ENCODE measurements around the gene MBNL3. TPM values are rescaled to one million over a fixed set of nuclear protein-coding genes. Genes with fewer than 3 reads are reported as not detected.

The MBNL3 gene
- total RNA-seq, 1 experiment from 2014 or later = 0.39 TPM

DNA sequence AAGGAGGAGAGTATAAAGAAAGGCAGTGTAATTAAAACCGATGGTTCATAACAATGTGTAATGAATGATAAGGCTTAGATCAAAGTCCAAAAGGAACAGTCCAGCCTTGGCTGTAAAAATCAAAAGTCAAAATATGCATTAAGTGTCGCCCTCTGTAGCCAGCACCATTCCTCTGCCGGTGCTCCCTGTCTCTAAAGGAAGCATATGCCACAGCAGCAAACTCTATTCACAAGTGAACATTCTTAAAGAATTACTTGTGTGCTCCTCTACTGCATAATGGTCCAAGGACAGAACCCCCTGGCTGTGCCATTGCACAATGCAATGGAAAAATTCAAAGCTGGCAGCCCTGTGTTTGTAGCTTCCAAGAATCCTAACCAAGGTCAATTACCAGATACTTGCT, 16.3 kb upstream of the MBNL3 start:
- no peaks in the 10 kb centered on the region; the same call in 1 of the 2 replicates for H3K27me3 ChIP-seq (ENCODE audit: control insufficient read depth, insufficient read depth, low read length)
- in situ Hi-C loops (cut with HindIII; ENCODE audit: low pct_unique_long_range_greater_than_20kb, low sequenced_read_pairs) (no loop called here), intact Hi-C loops (cut with micrococcal nuclease; ENCODE audit: unreplicated experiment) (no loop called here)
- no peak overlapping the region for H3K27ac ChIP-seq (ENCODE audit: low read length)
- DNase-seq (ENCODE audit: low read depth, low spot score) (no peak), ATAC-seq (no peak)
- TF ChIP-seq, protein P1, sequence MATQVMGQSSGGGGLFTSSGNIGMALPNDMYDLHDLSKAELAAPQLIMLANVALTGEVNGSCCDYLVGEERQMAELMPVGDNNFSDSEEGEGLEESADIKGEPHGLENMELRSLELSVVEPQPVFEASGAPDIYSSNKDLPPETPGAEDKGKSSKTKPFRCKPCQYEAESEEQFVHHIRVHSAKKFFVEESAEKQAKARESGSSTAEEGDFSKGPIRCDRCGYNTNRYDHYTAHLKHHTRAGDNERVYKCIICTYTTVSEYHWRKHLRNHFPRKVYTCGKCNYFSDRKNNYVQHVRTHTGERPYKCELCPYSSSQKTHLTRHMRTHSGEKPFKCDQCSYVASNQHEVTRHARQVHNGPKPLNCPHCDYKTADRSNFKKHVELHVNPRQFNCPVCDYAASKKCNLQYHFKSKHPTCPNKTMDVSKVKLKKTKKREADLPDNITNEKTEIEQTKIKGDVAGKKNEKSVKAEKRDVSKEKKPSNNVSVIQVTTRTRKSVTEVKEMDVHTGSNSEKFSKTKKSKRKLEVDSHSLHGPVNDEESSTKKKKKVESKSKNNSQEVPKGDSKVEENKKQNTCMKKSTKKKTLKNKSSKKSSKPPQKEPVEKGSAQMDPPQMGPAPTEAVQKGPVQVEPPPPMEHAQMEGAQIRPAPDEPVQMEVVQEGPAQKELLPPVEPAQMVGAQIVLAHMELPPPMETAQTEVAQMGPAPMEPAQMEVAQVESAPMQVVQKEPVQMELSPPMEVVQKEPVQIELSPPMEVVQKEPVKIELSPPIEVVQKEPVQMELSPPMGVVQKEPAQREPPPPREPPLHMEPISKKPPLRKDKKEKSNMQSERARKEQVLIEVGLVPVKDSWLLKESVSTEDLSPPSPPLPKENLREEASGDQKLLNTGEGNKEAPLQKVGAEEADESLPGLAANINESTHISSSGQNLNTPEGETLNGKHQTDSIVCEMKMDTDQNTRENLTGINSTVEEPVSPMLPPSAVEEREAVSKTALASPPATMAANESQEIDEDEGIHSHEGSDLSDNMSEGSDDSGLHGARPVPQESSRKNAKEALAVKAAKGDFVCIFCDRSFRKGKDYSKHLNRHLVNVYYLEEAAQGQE (IDR thresholded peaks at IDR 0.05; ENCODE audit: insufficient read depth in 1 of 2, low read depth in 2 of 2, low read length in 1 of 2) = no peak
- TF ChIP-seq SIN3A (IDR thresholded peaks at IDR 0.05; ENCODE audit: borderline replicate concordance, insufficient read depth, low read depth, low read length) (no peak), TCF7L2 (IDR thresholded peaks at IDR 0.05; ENCODE audit: low read depth, low read length) (no peak), POLR2AphosphoS5 (IDR thresholded peaks at IDR 0.05; ENCODE audit: low read depth, low read length) (no peak)
- TF ChIP-seq, protein P2, sequence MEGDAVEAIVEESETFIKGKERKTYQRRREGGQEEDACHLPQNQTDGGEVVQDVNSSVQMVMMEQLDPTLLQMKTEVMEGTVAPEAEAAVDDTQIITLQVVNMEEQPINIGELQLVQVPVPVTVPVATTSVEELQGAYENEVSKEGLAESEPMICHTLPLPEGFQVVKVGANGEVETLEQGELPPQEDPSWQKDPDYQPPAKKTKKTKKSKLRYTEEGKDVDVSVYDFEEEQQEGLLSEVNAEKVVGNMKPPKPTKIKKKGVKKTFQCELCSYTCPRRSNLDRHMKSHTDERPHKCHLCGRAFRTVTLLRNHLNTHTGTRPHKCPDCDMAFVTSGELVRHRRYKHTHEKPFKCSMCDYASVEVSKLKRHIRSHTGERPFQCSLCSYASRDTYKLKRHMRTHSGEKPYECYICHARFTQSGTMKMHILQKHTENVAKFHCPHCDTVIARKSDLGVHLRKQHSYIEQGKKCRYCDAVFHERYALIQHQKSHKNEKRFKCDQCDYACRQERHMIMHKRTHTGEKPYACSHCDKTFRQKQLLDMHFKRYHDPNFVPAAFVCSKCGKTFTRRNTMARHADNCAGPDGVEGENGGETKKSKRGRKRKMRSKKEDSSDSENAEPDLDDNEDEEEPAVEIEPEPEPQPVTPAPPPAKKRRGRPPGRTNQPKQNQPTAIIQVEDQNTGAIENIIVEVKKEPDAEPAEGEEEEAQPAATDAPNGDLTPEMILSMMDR (IDR thresholded peaks at IDR 0.05) = no peak
- POLR2A ChIA-PET = no interaction called here
- H3K9me3 ChIP-seq (ENCODE audit: control insufficient read depth, insufficient read depth, low read depth, low read length) = no peaks in the 10 kb centered on the region
- H3K36me3 ChIP-seq (ENCODE audit: control insufficient read depth, insufficient read depth, low read length) = no peaks in the 10 kb centered on the region
- CTCF ChIA-PET = no interaction called here
- H3K4me1 ChIP-seq (ENCODE audit: control insufficient read depth, insufficient read depth, low read length) = no peaks in the 10 kb centered on the region
- H3K4me3 ChIP-seq (ENCODE audit: low read depth in 2 of 2, low read length in 2 of 2) = no peak overlapping the region
- no TSS peak for BruUV-seq (replicated peaks)

DNA sequence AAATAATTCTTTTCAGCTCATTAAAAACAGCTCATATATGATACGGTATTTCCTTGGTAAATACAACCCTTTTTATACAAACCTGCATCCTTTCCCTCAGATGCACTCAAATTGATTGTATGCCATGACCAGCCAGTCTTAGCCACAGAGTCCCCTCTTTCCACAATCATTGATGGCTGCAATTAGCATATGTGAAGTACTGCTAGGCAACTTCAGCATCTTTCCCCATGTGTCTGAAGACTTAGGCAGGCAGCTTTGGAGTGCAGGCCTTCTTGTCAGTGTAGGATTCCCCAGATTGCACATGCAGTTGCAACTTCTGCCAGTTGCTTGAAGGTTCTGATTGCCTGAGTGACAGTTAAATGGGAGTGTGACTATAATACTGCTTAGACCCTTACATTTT, 15.6 kb upstream of the MBNL3 start:
- CTCF ChIA-PET = no interaction called here
- BruUV-seq (replicated peaks) = no TSS peak
- TF ChIP-seq TCF7L2 (IDR thresholded peaks at IDR 0.05; ENCODE audit: low read depth, low read length) (no peak), POLR2AphosphoS5 (IDR thresholded peaks at IDR 0.05; ENCODE audit: low read depth, low read length) (no peak), SIN3A (IDR thresholded peaks at IDR 0.05; ENCODE audit: borderline replicate concordance, insufficient read depth, low read depth, low read length) (no peak)
- TF ChIP-seq, protein P1 (IDR thresholded peaks at IDR 0.05; ENCODE audit: insufficient read depth in 1 of 2, low read depth in 2 of 2, low read length in 1 of 2) = no peak
- TF ChIP-seq, protein P2 (IDR thresholded peaks at IDR 0.05) = no peak
- in situ Hi-C loops (cut with HindIII; ENCODE audit: low pct_unique_long_range_greater_than_20kb, low sequenced_read_pairs) (no loop called here), intact Hi-C loops (cut with micrococcal nuclease; ENCODE audit: unreplicated experiment) (no loop called here)
- no peak overlapping the region for H3K27ac ChIP-seq (ENCODE audit: low read length)
- H3K36me3 ChIP-seq (ENCODE audit: control insufficient read depth, insufficient read depth, low read length) = no peaks in the 10 kb centered on the region
- DNase-seq (ENCODE audit: low read depth, low spot score) = no peak
- H3K4me1 ChIP-seq (ENCODE audit: control insufficient read depth, insufficient read depth, low read length) = no peaks in the 10 kb centered on the region
- no peak overlapping the region for H3K4me3 ChIP-seq (ENCODE audit: low read depth in 2 of 2, low read length in 2 of 2)
- H3K9me3 ChIP-seq (ENCODE audit: control insufficient read depth, insufficient read depth, low read depth, low read length) = no peaks in the 10 kb centered on the region
- no peak for ATAC-seq
- POLR2A ChIA-PET = no interaction called here
- H3K27me3 ChIP-seq (ENCODE audit: control insufficient read depth, insufficient read depth, low read length) = no peaks in the 10 kb centered on the region; the same call in 1 of the 2 replicates
